NCI-H226 (cell line): ENCODE results near the gene AKAP8L.

Experiments used
- DNase-seq: peaks from one replicate; pipeline ENCODE4 v3.0.0-alpha.2; 2015

Gene AKAP8L

GRCh38 chr19:15448778-15449619 lies 30.2 kb upstream of the AKAP8L start:
- no peak for DNase-seq

GRCh38 chr19:15448044-15448777 lies 29.4 kb upstream of the AKAP8L start:
- no peak for DNase-seq

- no peak for DNase-seq
These were observed 28.3 kb upstream of the AKAP8L start for GRCh38 chr19:15447057-15447456.

GRCh38 chr19:15445807-15446376 lies 27.1 kb upstream of the AKAP8L start:
- DNase-seq = no peak

GRCh38 chr19:15445227-15445605 lies 26.4 kb upstream of the AKAP8L start:
- DNase-seq = no peak

- no peak for DNase-seq
These were observed 25.9 kb upstream of the AKAP8L start for GRCh38 chr19:15444505-15445226.

- DNase-seq = no peak
These were observed 25.1 kb upstream of the AKAP8L start for GRCh38 chr19:15443838-15444237.

GRCh38 chr19:15443325-15443724 lies 24.5 kb upstream of the AKAP8L start:
- DNase-seq = no peak

GRCh38 chr19:15442142-15442920 lies 23.5 kb upstream of the AKAP8L start:
- no peak for DNase-seq

GRCh38 chr19:15441317-15441716 lies 22.5 kb upstream of the AKAP8L start:
- DNase-seq = no peak

GRCh38 chr19:15439821-15440641 lies 21.2 kb upstream of the AKAP8L start:
- no peak for DNase-seq

- DNase-seq = no peak
These were observed 20.5 kb upstream of the AKAP8L start for GRCh38 chr19:15439078-15439799.

GRCh38 chr19:15438577-15438976 lies 19.8 kb upstream of the AKAP8L start:
- no peak for DNase-seq

GRCh38 chr19:15438124-15438496 lies 19.3 kb upstream of the AKAP8L start:
- DNase-seq = no peak

- no peak for DNase-seq
These were observed 18.8 kb upstream of the AKAP8L start for GRCh38 chr19:15437355-15438123.

GRCh38 chr19:15436826-15437110 lies 18.0 kb upstream of the AKAP8L start:
- DNase-seq = no peak

- DNase-seq = no peak
These were observed 17.4 kb upstream of the AKAP8L start for GRCh38 chr19:15436012-15436825.

GRCh38 chr19:15433519-15434069 lies 14.8 kb upstream of the AKAP8L start:
- DNase-seq = no peak
